GM21381 (cell line): ENCODE measurements around the gene DARS1.
"Not testable (repeated sequence)": the region's sequence is repeated elsewhere in the genome, so short reads cannot be mapped to it uniquely, and the experiment has no call there.

Experiments
- ATAC-seq: cut with Tn5 transposase; IDR thresholded peaks from one replicate; pipeline ENCODE4 v1.9.1; 2021; ENCODE audit warnings: mild to moderate bottlenecking, moderate library complexity; ENCODE audit not compliant: unreplicated experiment

The DARS1 gene

DNA sequence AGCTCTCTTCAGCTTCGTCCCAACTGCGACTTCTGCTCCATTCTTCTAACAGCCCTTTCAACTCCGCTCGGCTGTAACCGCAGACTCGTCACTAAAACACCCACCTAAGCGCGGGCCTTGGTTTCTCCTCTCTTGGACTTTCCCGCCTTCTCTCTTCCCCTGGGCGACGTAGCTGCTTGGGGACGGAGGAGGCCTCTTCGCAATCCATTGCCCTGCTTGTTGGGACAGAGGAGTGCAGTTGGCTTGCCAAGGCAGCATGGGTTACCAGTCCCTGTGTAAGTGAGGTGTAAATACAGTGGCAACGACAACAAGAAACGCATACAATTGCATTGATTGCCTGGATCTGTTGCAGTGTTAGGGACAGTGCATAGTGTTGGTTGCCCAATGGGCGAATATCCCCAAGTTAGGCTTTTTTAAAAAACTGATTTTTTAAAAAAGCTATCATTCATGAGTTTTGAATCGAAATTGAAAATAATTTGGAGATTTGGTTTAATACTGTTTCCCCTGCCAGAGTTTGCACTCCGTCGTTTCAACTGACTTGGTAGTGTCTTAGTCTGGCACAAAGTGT, 484 bp upstream of the DARS1 start:
- peak; percentile 39 for ATAC-seq

- peak; percentile 36 for ATAC-seq
These were observed 1.0 kb downstream of the DARS1 start for GRCh38 chr2:135984199-135985017.

DNA sequence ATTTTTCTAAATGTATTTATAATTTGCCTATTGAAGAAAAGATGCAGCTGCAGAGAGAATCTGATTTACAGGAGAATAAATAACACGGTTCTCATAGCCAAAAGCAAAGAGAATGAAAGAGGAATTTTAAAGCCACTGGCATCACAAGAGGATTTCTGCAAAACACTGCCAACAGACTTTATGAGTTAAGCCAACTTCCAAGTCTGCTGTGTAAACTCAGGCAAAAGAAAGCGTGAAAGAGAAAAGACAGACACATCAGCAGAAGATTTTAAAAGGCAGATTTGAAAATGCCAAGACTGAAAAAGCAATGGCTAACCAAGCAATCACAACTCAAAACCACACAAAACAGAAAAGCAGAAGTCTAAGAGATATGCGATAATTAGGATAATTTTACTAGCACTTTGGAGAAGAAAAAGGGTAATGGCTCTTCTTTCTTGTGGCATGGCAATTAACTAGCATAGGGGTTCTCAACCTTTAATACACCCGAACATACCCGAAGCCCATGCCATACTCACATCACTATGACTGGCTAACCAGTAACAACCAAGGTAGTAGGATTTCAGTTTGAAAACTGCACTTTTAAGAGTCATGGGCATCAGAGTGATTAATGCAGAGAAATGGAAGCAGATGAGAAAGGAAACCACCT, 4.9 kb downstream of the DARS1 start:
- ATAC-seq, result no peak

DNA sequence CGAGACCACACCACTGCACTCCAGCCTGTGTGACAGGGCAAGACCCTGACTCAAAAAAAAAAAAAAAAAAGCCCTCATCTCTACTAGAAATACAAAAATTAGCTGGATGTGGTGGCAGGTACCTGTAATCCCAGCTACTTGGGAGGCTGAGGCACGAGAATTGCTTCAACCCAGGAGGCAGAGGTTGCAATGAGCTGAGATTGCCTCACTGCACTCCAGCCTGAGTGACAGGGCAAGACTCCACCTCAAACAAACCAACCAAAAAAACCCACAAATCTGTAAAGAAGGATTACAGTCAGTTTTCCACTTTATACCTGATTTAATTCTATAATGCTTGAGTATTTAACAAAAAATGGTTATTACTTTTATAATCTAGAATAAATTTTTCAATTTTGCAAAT, 9.7 kb downstream of the DARS1 start:
- no peak for ATAC-seq

DNA sequence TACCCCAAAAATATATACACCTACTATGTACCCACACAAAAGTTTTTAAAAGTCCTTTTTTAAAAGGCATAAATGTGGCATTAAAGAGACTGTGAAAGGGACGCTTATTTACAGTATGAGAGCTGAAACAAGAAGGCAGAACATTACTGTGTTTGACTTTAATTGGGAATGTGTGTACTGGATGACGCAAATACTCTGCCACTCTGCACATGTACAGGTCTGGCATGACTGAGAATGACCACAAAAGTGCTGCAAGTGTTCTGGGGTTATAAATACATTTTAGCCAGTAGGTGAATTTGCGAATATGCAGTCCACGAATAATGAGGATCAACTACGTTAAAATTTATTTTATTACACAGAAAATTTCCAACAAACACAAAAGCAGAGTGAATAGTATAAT, 11.4 kb downstream of the DARS1 start:
- ATAC-seq, result no peak

DNA sequence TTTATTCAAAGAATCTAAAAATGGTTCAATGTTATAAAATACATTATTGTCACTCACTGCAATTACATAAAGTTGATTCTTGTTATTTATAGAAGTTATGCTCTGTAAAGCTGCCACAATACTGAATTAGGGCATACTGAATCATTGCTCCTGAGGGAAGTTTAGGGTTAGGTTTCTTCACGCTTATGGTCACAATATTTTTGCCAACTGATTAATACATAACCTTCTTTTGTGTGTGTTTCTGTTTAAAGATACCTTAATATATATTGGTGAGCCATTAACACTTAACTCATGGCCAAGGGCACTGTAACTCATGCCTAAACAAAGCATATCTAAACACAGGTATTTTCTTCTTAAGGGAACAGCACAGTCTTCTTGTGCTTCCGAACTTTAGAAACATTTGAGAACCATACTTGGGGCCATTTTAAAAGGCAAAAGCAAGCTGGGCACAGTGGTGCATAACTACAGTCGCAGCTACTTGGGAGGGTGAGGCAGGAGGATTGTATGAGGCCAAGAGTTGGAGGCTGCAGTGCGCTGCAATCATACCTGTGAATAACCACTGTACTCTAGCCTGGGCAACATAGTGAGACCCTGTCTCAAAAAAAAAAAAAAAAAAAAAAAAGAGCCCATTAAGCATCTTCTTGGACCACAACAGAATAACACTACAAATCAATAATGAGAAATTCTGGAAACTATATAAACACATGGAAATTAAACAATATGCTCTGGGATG, 15.6 kb downstream of the DARS1 start:
- no peak for ATAC-seq

DNA sequence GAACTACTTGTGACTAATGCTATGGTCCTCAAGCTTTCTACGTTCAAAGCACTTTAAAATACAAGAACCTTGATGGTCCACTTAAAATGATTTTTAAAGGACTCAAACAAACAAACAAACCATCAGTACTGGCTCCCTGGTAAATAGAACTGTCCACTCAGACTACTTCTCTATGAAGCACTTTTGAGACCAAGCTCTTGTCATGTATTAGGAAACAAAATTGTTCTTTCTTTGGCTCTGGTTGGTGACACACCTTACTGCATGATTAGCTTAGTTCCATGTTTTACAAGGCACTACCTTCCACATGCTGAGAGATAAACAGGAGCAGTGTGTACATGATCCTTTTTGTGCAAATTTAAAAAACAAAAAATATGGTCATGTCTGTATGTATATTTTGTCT, 19.7 kb downstream of the DARS1 start:
- no peak for ATAC-seq

DNA sequence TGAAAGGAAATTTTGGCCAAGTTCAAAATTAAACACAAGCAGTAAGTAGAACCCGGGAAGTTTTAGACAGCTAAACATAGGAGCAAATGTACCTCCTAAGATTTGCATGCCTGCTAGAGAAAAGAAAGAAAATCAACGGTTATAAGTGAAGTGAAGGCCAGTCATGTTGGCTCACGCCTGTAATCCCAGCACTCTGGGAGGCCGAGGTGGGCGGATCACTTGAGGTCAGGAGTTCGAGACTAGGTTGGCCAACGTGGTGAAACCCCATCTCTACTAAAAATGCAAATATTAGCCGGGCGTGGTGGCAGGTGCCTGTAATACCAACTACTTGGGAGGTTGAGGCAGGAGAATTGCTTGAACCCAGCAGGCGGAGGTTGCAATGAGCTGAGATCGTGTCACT, 21.0 kb downstream of the DARS1 start:
- not testable (repeated sequence) for ATAC-seq

- no peak for ATAC-seq
These were observed 21.6 kb downstream of the DARS1 start for GRCh38 chr2:135963841-135964240.

GRCh38 chr2:135962366-135963123, 22.9 kb downstream of the DARS1 start:
- no peak for ATAC-seq

GRCh38 chr2:135960656-135961551, 24.5 kb downstream of the DARS1 start:
- ATAC-seq, result no peak

- no peak for ATAC-seq
These were observed 25.3 kb downstream of the DARS1 start for GRCh38 chr2:135960150-135960549.

DNA sequence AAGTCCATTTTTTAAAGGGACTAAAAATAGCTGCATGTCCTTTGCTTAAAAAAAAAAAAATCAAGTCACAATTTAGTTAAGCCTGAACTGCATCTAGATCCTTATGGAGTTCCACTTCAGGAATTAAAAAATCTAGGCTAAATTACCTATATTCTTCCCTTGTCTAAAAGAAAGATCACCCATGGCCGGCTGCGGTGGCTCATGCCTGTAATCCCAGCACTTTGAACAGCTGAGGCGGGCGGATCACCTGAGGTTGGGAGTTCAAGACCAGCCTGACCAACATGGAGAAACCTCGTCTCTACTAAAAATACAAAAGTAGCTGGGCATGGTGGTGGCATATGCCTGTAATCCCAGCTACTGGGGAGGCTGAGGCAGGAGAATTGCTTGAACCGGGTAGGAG, 26.5 kb downstream of the DARS1 start:
- ATAC-seq, result not testable (repeated sequence)

DNA sequence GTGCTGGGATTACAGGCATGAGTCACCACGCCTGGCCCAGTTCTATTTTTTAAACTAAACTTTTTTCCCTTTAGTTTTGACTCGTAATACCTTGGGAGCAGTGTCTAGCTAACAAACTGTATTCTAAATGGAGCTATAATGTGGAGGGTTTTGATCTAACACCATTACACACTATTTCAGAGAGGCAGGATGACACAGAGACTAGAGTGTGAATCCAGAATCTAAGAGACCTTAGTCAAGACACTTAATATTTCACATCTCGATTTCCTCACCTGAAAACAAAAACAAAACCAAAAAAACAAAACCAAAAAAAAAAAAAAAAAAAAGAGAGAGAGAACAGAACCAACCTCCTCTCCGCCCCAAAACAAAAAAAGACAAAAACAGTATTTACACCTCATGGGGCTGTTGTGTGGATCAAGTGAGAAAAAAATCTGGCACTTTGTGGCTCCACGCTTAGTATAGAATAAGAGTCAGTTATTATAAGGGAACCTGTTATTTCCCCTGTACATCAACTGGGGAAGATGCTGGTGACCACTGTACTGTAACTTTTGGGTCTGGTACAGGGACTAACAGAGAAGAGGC, 31.3 kb downstream of the DARS1 start:
- ATAC-seq, result no peak

- no peak for ATAC-seq
These were observed 32.5 kb downstream of the DARS1 start for GRCh38 chr2:135952891-135953290.

- no peak for ATAC-seq
These were observed 34.3 kb downstream of the DARS1 start for GRCh38 chr2:135951041-135951583.

DNA sequence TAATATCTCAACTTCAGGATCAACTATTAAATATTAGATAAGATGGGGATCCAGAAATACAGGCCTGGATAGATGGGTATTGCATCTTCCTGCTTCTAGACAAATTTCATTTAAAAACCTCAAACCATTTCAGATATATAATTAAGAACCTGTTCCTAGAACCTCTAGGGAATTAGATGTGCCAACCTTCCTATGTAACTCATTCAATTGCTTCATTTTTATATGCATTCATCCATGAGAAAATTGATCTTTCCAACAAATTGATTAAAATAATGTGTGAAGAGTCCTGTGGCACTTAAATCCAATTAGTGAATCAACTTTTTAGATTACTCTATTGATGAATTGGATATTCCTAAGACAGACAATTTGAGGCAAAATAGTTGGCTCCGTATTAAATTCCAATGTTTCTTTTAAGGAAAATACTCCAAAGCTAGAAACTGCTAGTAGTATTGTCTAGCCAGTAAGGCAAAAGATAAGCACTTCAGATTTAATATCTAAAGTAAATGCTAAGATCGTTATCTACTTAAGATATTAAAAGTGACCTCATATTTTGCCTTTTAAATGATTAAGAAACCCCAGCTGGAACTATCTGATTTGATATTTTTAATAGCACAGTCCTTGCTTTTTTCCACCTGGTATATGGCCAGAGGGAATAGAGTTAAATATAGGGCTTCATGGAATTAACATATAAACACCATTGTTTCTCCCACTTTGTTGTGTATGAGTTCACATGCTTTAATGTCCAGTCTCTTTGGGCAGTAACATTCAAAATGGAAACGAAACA, 35.8 kb downstream of the DARS1 start:
- no peak for ATAC-seq

- ATAC-seq, result peak; percentile 69
These were observed 36.6 kb downstream of the DARS1 start for GRCh38 chr2:135948642-135949355.
